A549 (cell line): ENCODE measurements around the gene NGLY1. TPM values are rescaled to one million over a fixed set of nuclear protein-coding genes. Genes with fewer than 3 reads are reported as not detected.

Experiments
- ATAC-seq, 2 experiments: fragments of 200-7000 bp in 1 of 2; fragments of >200 bp in 1 of 2; cut with Nextera tagmentation in 1 of 2; cut with Tn5 transposase in 1 of 2; 3 replicates each; pipeline versions ENCODE4 v1.8.0 to v1.9.1; 2018 to 2020; ENCODE audit warnings: mild to moderate bottlenecking in 1 of 2, moderate library complexity in 1 of 2
- CTCF ChIA-PET: fragments of 300-600 bp; sonication (Branson Sonifier 250); formaldehyde crosslinking; extraction: SDS; loops from one replicate; lab custom pipeline; 2021; ENCODE audit warnings: antibody characterized with exemption, inconsistent platforms; lab: Yijun Ruan, JAX
- POLR2A ChIA-PET: fragments of 350-600 bp; formaldehyde crosslinking; extraction: SDS; loops from one replicate; lab custom pipeline; 2021; ENCODE audit warnings: antibody characterized with exemption, inconsistent platforms; lab: Yijun Ruan, JAX
- DNase-seq, 2 experiments: peaks; one replicate each; pipeline versions ENCODE4 v3.0.0 to v3.0.0-alpha.2; 2011 to 2016; ENCODE audit warnings: low read depth in 1 of 2, low spot score in 1 of 2
- FAIRE-seq: peaks from 2 replicates; lab custom pipeline; 2011; peaks lifted over from hg19 to GRCh38; lab: Jason Lieb, UNC
- H3K27ac ChIP-seq, 2 experiments: fragments of >200 bp; sonication (Bioruptor Twin); formaldehyde crosslinking; 3 replicates each; pipeline ENCODE4 v1.5.1; 2016 to 2017
- H3K4me1 ChIP-seq: fragments of >200 bp; sonication (Bioruptor Twin); formaldehyde crosslinking; 3 replicates; pipeline ENCODE4 v1.6.1; 2016
- H3K4me2 ChIP-seq: fragments of >200 bp; sonication (Bioruptor Twin); formaldehyde crosslinking; 3 replicates; pipeline ENCODE4 v1.6.1; 2016
- H3K4me3 ChIP-seq: fragments of >200 bp; sonication (Bioruptor Twin); formaldehyde crosslinking; 3 replicates; pipeline ENCODE4 v1.5.1; 2016
- H3K9me3 ChIP-seq: fragments of >200 bp; sonication (Bioruptor Twin); formaldehyde crosslinking; 3 replicates; pipeline ENCODE4 v1.6.1; 2016
- CBX2 ChIP-seq: fragments of 200-600 bp; sonication (generic); IDR thresholded peaks from 2 replicates; pipeline ENCODE4 v1.6.1; 2016; ENCODE audit warnings: low read depth, mild to moderate bottlenecking, borderline replicate concordance
- CBX8 ChIP-seq: fragments of 200-600 bp; sonication (generic); IDR thresholded peaks from 2 replicates; pipeline ENCODE4 v1.6.1; 2016
- CHD2 ChIP-seq: fragments of 150-350 bp; IDR thresholded peaks from 2 replicates; pipeline ENCODE4 v1.6.1; 2014; ENCODE audit warnings: low read length; ENCODE audit not compliant: partially characterized antibody
- CHD4 ChIP-seq: fragments of 200-600 bp; sonication (generic); IDR thresholded peaks from 2 replicates; pipeline ENCODE4 v1.6.1; 2016; ENCODE audit warnings: antibody characterized with exemption, mild to moderate bottlenecking, borderline replicate concordance
- ESRRA ChIP-seq: fragments of 150-350 bp; IDR thresholded peaks from 2 replicates; pipeline ENCODE4 v1.6.1; 2014; ENCODE audit warnings: mild to moderate bottlenecking, low read length, borderline replicate concordance
- GATA3 ChIP-seq: IDR thresholded peaks from 2 replicates; pipeline ENCODE4 v1.6.1; 2012; ENCODE audit warnings: borderline replicate concordance
- HEYL ChIP-seq: fragments of 250-450 bp; sonication (Bioruptor Pico); IDR thresholded peaks from 2 replicates; pipeline ENCODE4 v1.8.0; 2021; ENCODE audit warnings: mild to moderate bottlenecking, moderate library complexity
- JUNB ChIP-seq: fragments of >200 bp; sonication (Bioruptor Twin); formaldehyde crosslinking; IDR thresholded peaks from 2 replicates; pipeline ENCODE4 v1.6.1; 2016
- KDM1A ChIP-seq: fragments of 200-600 bp; sonication (generic); IDR thresholded peaks from 2 replicates; pipeline ENCODE4 v1.6.1; 2016; ENCODE audit warnings: low read depth, mild to moderate bottlenecking
- KDM5A ChIP-seq: fragments of 200-600 bp; sonication (generic); IDR thresholded peaks from 2 replicates; pipeline ENCODE4 v1.6.1; 2016; ENCODE audit warnings: antibody characterized with exemption, mild to moderate bottlenecking
- MAFK ChIP-seq: fragments of 450-650 bp; IDR thresholded peaks from 2 replicates; pipeline ENCODE4 v1.6.1; 2014; ENCODE audit not compliant: partially characterized antibody
- NFE2L2 ChIP-seq: fragments of 150-350 bp; conservative IDR thresholded peaks from 2 replicates; pipeline ENCODE4 v1.6.1; 2014; ENCODE audit warnings: low read length
- NPAS2 ChIP-seq: fragments of 250-450 bp; sonication (Bioruptor Pico); IDR thresholded peaks from 2 replicates; pipeline ENCODE4 v1.8.0; 2022; ENCODE audit warnings: mild to moderate bottlenecking, moderate library complexity, borderline replicate concordance
- NR3C1 ChIP-seq: fragments of >200 bp; sonication (Bioruptor Twin); formaldehyde crosslinking; IDR thresholded peaks from 3 replicates; pipeline ENCODE4 v1.6.1; 2017
- RARB ChIP-seq: fragments of 250-450 bp; sonication (Bioruptor Pico); IDR thresholded peaks from 2 replicates; pipeline ENCODE4 v1.8.0; 2021; ENCODE audit warnings: mild to moderate bottlenecking, moderate library complexity
- RCOR1 ChIP-seq: fragments of 150-350 bp; IDR thresholded peaks from 2 replicates; pipeline ENCODE4 v1.6.1; 2014; ENCODE audit warnings: antibody characterized with exemption, low read length, low read depth
- SREBF2 ChIP-seq: fragments of 450-650 bp; IDR thresholded peaks from 2 replicates; pipeline ENCODE4 v1.6.1; 2014; ENCODE audit warnings: mild to moderate bottlenecking, moderate library complexity
- TFCP2L1 ChIP-seq: fragments of 250-450 bp; sonication (Bioruptor Pico); IDR thresholded peaks from 2 replicates; pipeline ENCODE4 v1.5.0; 2021; ENCODE audit warnings: mild to moderate bottlenecking
- ZNF302 ChIP-seq: fragments of 250-450 bp; sonication (Bioruptor Pico); IDR thresholded peaks from 2 replicates; pipeline ENCODE4 v1.9.0; 2021; ENCODE audit warnings: inconsistent platforms, mild to moderate bottlenecking, moderate library complexity
- WGBS: methylation state at CpG from one replicate; pipeline ENCODE4 v1.1.6; 2017; ENCODE audit errors: missing lambda C conversion rate; 5-methylcytosine and 5-hydroxymethylcytosine counted together
- polyA plus RNA-seq, 4 experiments: library from polyadenylated mRNA; depleted of rRNA in 3 of 4; stranded (reverse); fragments of >200 nt; fragmentation: RNase III in 1 of 4; extraction: RNeasy Plus Mini Kit Qiagen cat#74134 plus additional on column Dnase treatment in 1 of 4; gene quantifications; 2 replicates in 3 of 4; 3 replicates in 1 of 4; pipeline ENCODE4 v1.2.3, GENCODE V29; 2011 to 2017
- TF ChIP-seq, protein P1 (sequence below): IDR thresholded peaks from 2 replicates; pipeline ENCODE4 v1.6.1; 2012
- TF ChIP-seq, protein P2 (sequence below): fragments of 250-450 bp; sonication (Bioruptor Pico); IDR thresholded peaks from 2 replicates; pipeline ENCODE4 v1.5.0; 2021; ENCODE audit warnings: mild to moderate bottlenecking, moderate library complexity, borderline replicate concordance
- TF ChIP-seq, protein P3 (sequence below): IDR thresholded peaks from 2 replicates; pipeline ENCODE4 v1.6.1; 2012; ENCODE audit warnings: low read depth, borderline replicate concordance
- TF ChIP-seq, protein P4 (sequence below): fragments of 150-350 bp; IDR thresholded peaks from 2 replicates; pipeline ENCODE4 v1.6.1; 2014; ENCODE audit warnings: low read depth, mild to moderate bottlenecking, low read length
- TF ChIP-seq, protein P5 (sequence below): fragments of 450-650 bp; IDR thresholded peaks from 2 replicates; pipeline ENCODE4 v1.6.1; 2014; ENCODE audit warnings: antibody characterized with exemption
- TF ChIP-seq, protein P6 (sequence below): fragments of 250-450 bp; sonication (Bioruptor Pico); IDR thresholded peaks from 2 replicates; pipeline ENCODE4 v1.5.0; 2020; ENCODE audit warnings: low read depth, mild to moderate bottlenecking, moderate library complexity

Gene NGLY1
- polyA plus RNA-seq, 2 of the 4 experiments (the other 2 are of a cell fraction), result 25.2 to 29.2 TPM

DNA sequence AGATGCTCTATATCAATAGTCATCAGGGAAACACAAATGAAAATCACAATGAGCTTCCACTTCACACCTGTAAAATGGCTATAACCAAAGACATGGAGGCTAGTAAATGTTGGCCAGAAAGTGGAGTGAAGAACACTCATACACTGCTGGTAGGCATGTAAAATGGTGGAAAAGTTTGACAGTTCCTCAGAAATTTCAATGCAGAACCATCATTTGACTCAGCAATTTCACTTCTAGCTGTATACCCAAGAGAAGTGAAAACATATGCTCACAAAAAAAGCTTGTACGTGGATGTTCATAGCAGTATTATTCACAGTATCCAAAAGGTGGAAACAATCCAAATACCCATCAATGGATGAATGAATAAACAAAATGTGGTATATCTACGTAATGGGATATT lies 99.4 kb downstream of the NGLY1 start:
- no peak for DNase-seq
- Histone ChIP-seq H3K4me2 (no peak overlapping the region), H3K9me3 (no peaks in the 10 kb centered on the region), H3K4me3 (no peak overlapping the region), H3K4me1 (no peaks in the 10 kb centered on the region), H3K27ac (no peak overlapping the region)
- ChIA-PET POLR2A (no interaction called here), CTCF (interaction anchor here (1.2 kb wide), 1 partner anchor 10 kb away, joined by 3 read pairs; no protein-coding TSS in a partner anchor)
- 72% methylated on average over 2 of the region's 2 CpGs for WGBS
- ATAC-seq, result no peak
- no peak for FAIRE-seq
- TF ChIP-seq CHD2 (no peak), JUNB (no peak), RARB (CRISPR knock-in tag) (no peak), KDM5A (no peak), ZNF302 (CRISPR knock-in tag) (no peak), SREBF2 (no peak), CHD4 (no peak), ESRRA (no peak), NFE2L2 (no peak), HEYL (CRISPR knock-in tag) (no peak), GATA3 (no peak), NR3C1 (no peak), MAFK (no peak), TFCP2L1 (no peak), NPAS2 (CRISPR knock-in tag) (no peak), KDM1A (no peak), RCOR1 (no peak)
- TF ChIP-seq, protein P1, sequence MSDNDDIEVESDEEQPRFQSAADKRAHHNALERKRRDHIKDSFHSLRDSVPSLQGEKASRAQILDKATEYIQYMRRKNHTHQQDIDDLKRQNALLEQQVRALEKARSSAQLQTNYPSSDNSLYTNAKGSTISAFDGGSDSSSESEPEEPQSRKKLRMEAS, result no peak
- TF ChIP-seq, protein P2, sequence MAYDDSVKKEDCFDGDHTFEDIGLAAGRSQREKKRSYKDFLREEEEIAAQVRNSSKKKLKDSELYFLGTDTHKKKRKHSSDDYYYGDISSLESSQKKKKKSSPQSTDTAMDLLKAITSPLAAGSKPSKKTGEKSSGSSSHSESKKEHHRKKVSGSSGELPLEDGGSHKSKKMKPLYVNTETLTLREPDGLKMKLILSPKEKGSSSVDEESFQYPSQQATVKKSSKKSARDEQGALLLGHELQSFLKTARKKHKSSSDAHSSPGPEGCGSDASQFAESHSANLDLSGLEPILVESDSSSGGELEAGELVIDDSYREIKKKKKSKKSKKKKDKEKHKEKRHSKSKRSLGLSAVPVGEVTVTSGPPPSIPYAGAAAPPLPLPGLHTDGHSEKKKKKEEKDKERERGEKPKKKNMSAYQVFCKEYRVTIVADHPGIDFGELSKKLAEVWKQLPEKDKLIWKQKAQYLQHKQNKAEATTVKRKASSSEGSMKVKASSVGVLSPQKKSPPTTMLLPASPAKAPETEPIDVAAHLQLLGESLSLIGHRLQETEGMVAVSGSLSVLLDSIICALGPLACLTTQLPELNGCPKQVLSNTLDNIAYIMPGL (CRISPR knock-in tag), result no peak
- TF ChIP-seq, protein P3, sequence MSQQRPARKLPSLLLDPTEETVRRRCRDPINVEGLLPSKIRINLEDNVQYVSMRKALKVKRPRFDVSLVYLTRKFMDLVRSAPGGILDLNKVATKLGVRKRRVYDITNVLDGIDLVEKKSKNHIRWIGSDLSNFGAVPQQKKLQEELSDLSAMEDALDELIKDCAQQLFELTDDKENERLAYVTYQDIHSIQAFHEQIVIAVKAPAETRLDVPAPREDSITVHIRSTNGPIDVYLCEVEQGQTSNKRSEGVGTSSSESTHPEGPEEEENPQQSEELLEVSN, result no peak

DNA sequence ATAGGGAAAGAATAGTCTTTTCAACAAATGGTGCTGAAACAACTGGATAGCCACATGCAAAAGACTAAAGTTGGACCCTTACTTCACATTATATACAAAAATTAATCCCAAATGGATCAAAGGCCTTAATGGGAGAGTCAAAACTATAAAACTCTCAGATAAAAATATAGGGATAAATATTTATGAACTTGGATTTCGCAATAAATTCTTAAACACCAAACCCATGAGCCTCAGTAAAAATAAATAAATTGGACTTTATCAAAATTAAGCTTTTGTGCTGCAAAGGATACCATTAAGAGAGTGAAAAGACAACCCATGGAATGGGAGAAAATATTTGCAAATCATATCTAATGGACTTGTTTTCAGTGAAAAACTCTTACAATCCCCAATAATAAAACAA lies 99.8 kb downstream of the NGLY1 start:
- 43% methylated on average over 1 of the region's 1 CpG for WGBS
- H3K4me2 ChIP-seq, result no peak overlapping the region
- POLR2A ChIA-PET, result no interaction called here
- no peak for DNase-seq
- H3K27ac ChIP-seq, result no peak overlapping the region
- CTCF ChIA-PET, result interaction anchor here (1.2 kb wide), 1 partner anchor 10 kb away, joined by 3 read pairs; no protein-coding TSS in a partner anchor
- FAIRE-seq, result no peak
- no peak for ATAC-seq
- H3K4me3 ChIP-seq, result no peak overlapping the region
- no peak for TF ChIP-seq CBX2
- TF ChIP-seq, protein P4, sequence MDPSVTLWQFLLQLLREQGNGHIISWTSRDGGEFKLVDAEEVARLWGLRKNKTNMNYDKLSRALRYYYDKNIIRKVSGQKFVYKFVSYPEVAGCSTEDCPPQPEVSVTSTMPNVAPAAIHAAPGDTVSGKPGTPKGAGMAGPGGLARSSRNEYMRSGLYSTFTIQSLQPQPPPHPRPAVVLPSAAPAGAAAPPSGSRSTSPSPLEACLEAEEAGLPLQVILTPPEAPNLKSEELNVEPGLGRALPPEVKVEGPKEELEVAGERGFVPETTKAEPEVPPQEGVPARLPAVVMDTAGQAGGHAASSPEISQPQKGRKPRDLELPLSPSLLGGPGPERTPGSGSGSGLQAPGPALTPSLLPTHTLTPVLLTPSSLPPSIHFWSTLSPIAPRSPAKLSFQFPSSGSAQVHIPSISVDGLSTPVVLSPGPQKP, result no peak
- TF ChIP-seq, protein P5, sequence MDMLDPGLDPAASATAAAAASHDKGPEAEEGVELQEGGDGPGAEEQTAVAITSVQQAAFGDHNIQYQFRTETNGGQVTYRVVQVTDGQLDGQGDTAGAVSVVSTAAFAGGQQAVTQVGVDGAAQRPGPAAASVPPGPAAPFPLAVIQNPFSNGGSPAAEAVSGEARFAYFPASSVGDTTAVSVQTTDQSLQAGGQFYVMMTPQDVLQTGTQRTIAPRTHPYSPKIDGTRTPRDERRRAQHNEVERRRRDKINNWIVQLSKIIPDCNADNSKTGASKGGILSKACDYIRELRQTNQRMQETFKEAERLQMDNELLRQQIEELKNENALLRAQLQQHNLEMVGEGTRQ, result no peak
- TF ChIP-seq, protein P6, sequence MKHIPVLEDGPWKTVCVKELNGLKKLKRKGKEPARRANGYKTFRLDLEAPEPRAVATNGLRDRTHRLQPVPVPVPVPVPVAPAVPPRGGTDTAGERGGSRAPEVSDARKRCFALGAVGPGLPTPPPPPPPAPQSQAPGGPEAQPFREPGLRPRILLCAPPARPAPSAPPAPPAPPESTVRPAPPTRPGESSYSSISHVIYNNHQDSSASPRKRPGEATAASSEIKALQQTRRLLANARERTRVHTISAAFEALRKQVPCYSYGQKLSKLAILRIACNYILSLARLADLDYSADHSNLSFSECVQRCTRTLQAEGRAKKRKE (CRISPR knock-in tag), result no peak
- no peak for TF ChIP-seq CBX8
- no peak for TF ChIP-seq TFCP2L1
- TF ChIP-seq GATA3, result no peak
- H3K4me1 ChIP-seq, result no peaks in the 10 kb centered on the region
- H3K9me3 ChIP-seq, result no peaks in the 10 kb centered on the region
